GM12891 (cell line): ENCODE measurements around the gene OTULINL. TPM values are rescaled to one million over a fixed set of nuclear protein-coding genes. Genes with fewer than 3 reads are reported as not detected.
A peak's percentile ranks its signal among the peaks of the same experiment; 100 is the strongest.
"Not testable (repeated sequence)": the region's sequence is repeated elsewhere in the genome, so short reads cannot be mapped to it uniquely, and the experiment has no call there.

Experiments
- DNase-seq: peaks from one replicate; pipeline ENCODE4 v3.0.0; 2011; ENCODE audit warnings: low spot score; ENCODE audit not compliant: insufficient read length
- FAIRE-seq: peaks from 2 replicates; lab custom pipeline; 2011; peaks lifted over from hg19 to GRCh38; lab: Jason Lieb, UNC
- PAX5 ChIP-seq: IDR thresholded peaks from 2 replicates; pipeline ENCODE4 v1.6.1; 2011; ENCODE audit warnings: low read length, moderate library complexity, mild to moderate bottlenecking; ENCODE audit not compliant: insufficient read depth, severe bottlenecking
- POLR2A ChIP-seq: IDR thresholded peaks from 2 replicates; pipeline ENCODE4 v1.6.1; 2011; ENCODE audit warnings: low read depth, low read length, control low read depth
- POLR2AphosphoS5 ChIP-seq: IDR thresholded peaks from 2 replicates; pipeline ENCODE4 v1.6.1; 2011; ENCODE audit warnings: low read depth, low read length, control low read depth
- POU2F2 ChIP-seq: IDR thresholded peaks from 2 replicates; pipeline ENCODE4 v1.6.1; 2011; ENCODE audit warnings: low read depth, mild to moderate bottlenecking, control low read depth, low read length, moderate library complexity
- SPI1 ChIP-seq: IDR thresholded peaks from 2 replicates; pipeline ENCODE4 v1.6.1; 2011; ENCODE audit warnings: low read depth, low read length, control low read depth
- TAF1 ChIP-seq: IDR thresholded peaks from 2 replicates; pipeline ENCODE4 v1.6.1; 2011; ENCODE audit warnings: low read depth, low read length, control low read depth
- polyA plus RNA-seq: library from polyadenylated mRNA; unstranded; fragments of >200 nt; gene quantifications from one replicate; pipeline ENCODE4 v1.2.1, GENCODE V29; 2012; ENCODE audit warnings: low read depth, missing spikeins, inconsistent platforms; ENCODE audit not compliant: missing spikeins

Gene OTULINL
- 0.40 TPM for polyA plus RNA-seq

DNA sequence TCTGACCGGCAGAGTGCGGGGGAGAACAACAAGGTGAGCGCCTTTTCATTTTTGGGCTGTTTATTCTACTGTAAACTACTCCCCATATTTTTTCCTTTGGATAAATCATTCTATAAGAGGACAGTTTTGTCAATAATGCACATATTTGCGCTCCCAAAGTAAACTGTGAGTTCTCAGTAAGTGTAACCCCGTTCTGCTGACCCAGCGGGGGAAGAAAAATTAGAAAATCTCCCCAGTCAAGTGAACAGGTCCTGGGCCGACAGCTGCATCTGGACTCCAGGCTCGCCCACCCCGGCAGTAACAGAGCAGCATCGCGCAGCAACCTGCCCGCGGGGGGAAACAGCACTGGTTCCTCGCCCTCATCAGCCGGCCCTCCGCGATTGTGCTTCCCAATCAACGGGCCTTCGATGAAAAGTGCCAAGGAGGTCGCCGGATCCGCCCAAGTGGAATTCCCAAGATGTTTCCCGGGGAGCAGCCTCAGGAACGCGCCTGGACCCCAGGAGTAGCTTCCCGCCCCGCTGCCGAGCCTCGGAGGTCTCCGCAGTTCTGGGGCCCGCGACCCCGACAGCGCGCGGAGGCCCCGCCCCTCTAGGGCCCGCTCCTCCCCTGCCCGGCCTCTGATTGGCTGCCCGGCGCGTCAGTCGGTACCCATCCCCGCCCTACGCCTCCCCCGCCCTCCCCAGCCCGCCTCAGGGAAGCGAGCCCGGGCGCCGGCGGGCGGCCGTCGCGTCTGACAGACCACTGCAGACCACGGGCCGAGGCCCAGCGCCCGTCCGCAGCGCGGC, at the start of gene OTULINL:
Gene OTULINL (plus strand): TSS at position 687 of the 785 bp plus-strand sequence. CDS start 103 bp downstream, outside the sequence.
- peak; percentile 87 for FAIRE-seq
- TF ChIP-seq POLR2A (no peak), PAX5 (no peak), SPI1 (no peak), POU2F2 (no peak), TAF1 (no peak)
- DNase-seq: peak; percentile 95

DNA sequence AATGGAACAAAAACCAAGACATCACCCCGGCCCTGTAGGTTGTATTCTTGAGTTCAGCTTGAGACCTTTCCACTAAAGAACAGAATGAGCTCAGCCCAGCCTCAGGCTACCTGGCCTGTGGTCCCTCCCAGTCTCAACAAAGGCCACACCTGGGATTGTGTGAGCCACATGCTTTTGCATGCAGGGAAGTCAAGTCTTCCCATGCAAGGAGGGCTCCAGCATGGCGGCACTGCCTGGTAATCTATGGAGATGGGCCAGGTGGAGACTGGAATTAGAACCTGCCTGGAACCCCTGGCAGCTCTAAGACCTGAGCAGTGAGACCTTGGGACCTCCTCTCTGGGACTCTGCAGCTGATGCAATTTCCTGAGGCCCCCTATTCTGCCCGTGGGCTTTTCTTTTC, 49.4 kb upstream of the OTULINL start:
- no peak for FAIRE-seq
- no peak for DNase-seq
- TF ChIP-seq TAF1 (no peak), PAX5 (no peak), POU2F2 (no peak), SPI1 (no peak), POLR2A (no peak), POLR2AphosphoS5 (no peak)

DNA sequence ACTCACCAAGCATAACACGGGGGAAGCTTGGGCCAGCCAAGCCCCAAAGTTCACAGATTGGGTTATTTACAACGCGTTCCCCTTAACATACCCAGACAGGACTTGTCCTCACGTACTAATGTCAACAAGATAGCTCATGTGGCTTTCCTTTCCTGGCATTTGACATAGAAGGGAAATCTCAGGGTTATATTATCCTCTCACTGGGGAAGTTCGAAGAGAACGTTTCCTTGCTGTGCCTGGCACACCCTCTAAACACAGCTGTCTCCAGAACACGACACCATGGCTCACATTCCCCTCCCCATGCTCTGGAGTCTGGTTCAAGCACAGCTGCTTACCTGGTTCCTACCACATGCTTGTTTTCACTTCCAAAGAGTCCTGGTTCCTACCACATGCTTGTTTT, 46.8 kb upstream of the OTULINL start:
- DNase-seq (no peak), FAIRE-seq (peak; percentile 5)
- no peak for TF ChIP-seq TAF1

DNA sequence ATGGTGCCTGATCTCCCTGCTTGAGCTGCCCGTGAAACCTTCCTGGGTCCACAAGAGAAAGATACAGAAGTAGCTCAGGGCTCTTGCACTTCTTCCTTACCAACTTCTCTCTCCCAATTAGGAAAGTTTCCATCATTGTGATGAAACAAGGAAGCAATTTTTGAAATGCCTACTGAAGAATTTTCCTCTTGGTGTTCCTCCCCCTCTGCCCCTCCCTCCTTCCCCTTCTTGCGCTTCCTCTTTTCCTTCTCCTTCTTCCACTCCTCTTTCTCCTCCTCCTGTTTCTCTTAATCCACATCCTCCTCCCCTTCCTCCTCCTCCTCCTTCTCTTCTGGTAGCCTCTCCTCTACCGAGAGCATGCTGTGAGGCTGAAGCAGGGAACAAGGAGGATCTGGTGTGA, 36.3 kb upstream of the OTULINL start:
- DNase-seq (no peak), FAIRE-seq (no peak)
- no peak for TF ChIP-seq POU2F2
- TF ChIP-seq PAX5: no peak
- TF ChIP-seq POLR2A: no peak
- no peak for TF ChIP-seq POLR2AphosphoS5

DNA sequence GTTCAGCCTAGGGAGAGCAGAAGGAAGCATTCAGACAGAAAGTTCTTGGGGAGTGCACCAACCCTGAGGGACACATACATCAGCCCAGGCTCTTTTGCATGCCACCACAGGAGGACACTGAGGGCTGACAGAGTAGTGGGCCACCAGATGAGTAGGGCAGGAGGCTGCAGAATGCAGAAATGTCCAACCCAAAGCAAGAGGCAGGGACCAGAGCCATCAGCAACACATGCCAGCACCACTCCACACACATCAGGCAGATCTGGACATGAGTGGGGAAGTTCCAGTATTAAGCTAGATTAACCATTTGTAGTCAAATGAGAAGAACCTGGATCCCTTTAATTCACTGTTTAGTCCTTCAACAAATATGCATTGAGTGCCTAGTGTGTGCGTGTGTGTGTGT, 35.7 kb upstream of the OTULINL start:
- no peak for DNase-seq
- no peak for FAIRE-seq
- no peak for TF ChIP-seq SPI1
- TF ChIP-seq POLR2A: no peak
- TF ChIP-seq TAF1: no peak
- TF ChIP-seq PAX5: no peak
- no peak for TF ChIP-seq POU2F2
- no peak for TF ChIP-seq POLR2AphosphoS5

DNA sequence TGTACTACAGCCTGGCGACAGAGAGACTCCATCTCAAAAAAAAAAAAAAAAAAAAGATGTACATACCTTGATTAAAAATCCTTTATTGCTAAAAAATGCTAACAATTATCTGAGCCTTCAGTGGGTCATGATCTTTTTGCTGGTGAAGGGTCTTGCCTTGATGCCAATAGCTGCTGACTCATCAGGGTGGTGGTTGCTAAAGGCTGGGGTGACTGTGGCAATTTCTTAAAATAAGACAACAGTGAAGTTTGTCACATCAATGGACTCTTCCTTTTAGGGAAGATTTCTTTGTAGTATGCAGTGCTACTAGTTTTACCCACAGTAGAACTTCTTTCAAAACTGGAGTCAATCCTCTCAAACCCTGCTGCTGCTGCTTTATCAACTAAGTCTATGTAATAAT, 33.9 kb upstream of the OTULINL start:
- FAIRE-seq (no peak), DNase-seq (no peak)
- TF ChIP-seq POLR2A (no peak), TAF1 (no peak), PAX5 (no peak), POLR2AphosphoS5 (no peak), SPI1 (no peak), POU2F2 (no peak)

DNA sequence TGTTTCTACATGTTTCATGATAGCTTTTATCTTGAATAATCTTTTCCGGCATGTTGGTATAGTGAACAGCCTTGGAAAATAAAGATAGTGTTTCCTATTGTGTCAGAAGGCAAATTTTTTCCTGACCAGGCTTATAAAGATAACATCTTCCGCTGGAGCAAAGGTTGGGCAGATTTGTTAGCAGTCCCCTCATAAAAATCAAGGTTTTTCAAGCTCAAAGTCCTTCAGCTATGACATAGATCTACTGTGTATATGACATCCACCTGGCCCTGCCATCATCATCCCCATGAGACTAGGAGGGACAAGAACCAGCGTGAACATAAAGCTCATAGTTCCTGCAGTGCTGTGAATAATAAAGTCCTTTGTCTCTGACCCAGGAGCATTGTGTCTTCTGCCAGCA, 30.4 kb upstream of the OTULINL start:
- no peak for FAIRE-seq
- TF ChIP-seq SPI1 (no peak), TAF1 (no peak), POU2F2 (no peak), PAX5 (no peak), POLR2AphosphoS5 (no peak), POLR2A (no peak)
- DNase-seq: no peak

DNA sequence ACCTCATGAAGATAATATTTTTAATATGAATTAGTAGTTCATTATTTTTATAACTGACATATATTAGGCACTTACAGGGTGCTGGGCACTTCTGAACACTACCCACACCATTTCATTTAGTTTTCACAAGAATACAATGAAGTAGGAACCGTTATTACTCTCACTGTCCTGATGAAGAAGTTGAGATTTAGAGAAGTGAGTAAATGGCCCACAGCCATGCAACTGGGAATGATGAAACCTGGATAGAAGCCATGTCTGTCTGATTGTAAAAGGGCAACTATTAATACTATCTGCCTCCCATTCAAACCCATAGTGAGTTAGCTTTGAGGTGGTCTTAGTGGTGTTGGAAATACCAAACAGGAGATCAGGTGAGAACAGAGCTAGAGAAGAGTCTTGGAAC, 29.6 kb upstream of the OTULINL start:
- TF ChIP-seq POU2F2: no peak
- TF ChIP-seq TAF1: no peak
- no peak for TF ChIP-seq PAX5
- no peak for TF ChIP-seq POLR2AphosphoS5
- no peak for TF ChIP-seq POLR2A
- no peak for TF ChIP-seq SPI1
- no peak for FAIRE-seq
- no peak for DNase-seq

DNA sequence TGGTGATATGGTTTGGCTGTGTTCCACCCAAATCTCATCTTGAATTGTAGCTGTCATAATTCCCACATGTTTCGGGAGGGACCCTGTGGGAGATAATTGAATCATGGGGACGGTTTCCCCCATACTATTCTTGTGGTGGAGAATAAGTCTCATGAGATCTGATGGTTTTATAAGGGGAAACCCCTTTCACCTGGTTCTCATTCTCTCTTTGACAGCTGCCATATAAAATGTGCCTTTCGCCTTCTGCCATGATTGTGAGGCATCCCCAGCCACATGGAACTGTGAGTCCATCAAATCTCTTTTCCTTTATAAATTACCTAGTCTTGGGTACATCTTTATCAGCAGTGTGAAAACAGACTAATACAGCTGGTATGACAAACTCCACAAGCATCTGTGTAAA, 27.3 kb upstream of the OTULINL start:
- not testable (repeated sequence) for FAIRE-seq

DNA sequence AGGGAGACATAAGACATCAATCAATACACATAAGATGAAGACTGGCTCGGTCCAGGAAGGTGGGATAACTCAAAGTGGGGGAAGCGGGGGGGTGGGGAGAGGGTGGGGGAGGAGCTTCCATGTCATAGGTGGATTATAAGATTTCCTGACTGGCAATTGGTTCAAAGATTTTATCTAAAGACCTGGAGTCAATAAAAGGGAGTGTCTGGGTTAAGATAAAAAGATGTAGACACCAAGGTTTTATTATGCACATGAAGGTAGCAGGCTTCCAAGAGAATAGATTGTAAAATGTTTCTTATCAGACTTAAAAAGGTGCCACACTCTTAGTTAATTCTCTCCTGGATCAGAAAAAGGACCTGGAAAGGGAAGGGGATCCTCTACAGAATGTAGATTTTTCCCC, 25.6 kb upstream of the OTULINL start:
- no peak for DNase-seq
- no peak for FAIRE-seq
- TF ChIP-seq POU2F2 (no peak), SPI1 (no peak), PAX5 (no peak), POLR2A (no peak)

More for the DNA sequence above, 27.3 kb upstream of the OTULINL start:
- not testable (repeated sequence) for DNase-seq
